ENCODE data around the gene PDE8B. TPM values are rescaled to one million over a fixed set of nuclear protein-coding genes. Genes with fewer than 3 reads are reported as not detected.

Gene PDE8B
- polyA plus RNA-seq, 1 of the 3 experiments (the other 2 are of a cell fraction), result not detected

DNA sequence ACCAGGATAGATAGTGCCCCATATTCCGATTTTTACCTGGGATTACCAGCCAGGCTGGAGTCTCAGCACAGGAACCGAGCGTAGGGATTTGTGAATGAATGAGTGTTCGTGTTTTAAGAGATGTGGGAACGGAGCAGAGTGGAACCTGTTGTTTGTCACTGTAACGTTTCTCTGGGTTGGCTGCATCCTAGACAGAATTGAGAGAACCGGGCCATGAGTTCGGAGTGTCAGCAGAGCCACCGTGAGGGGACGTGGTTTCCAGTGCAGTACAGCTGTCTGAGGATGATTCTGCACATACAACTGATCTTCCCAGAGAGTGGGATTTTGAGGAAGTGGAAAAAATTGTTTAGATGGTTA lies 1.2 kb downstream of the PDE8B start:
- Histone ChIP-seq H3K27me3 (ENCODE audit: insufficient read depth) (peaks cover 37% of the 10 kb centered on the region), H3F3A (replicated peaks; ENCODE audit: insufficient read depth) (no peaks in the 10 kb centered on the region), H4K20me1 (ENCODE audit: insufficient read depth) (no peaks in the 10 kb centered on the region), H3K9ac (no peak overlapping the region), H3K4me3 (ENCODE audit: low read depth in 2 of 2, low read length in 1 of 2) (peak overlapping the region in 1 of 2 experiments; percentile 45; a peak in 1 of 4 replicates), H3K36me3 (replicated peaks in 1 of 2; ENCODE audit: control insufficient read depth in 1 of 2, insufficient read depth in 2 of 2, low read length in 1 of 2) (no peaks in the 10 kb centered on the region), H3K4me2 (no peak overlapping the region), H3K9me3 (no peaks in the 10 kb centered on the region), H3K27ac (ENCODE audit: low read depth in 2 of 2, low read length in 1 of 2) (no peak overlapping the region), H3K4me1 (ENCODE audit: control insufficient read depth in 1 of 2, insufficient read depth in 2 of 2, low read depth in 1 of 2, low read length in 1 of 2) (peaks cover 0 to 3% of the 10 kb centered on the region in 2 experiments; a peak in 1 of 4 replicates), H3K9me2 (no peaks in the 10 kb centered on the region), H3K79me2 (ENCODE audit: insufficient read depth) (no peaks in the 10 kb centered on the region), H2AFZ (ENCODE audit: low read depth) (no peak overlapping the region)
- POLR2A ChIA-PET, result no interaction called here
- CTCF ChIA-PET, result interaction anchor here (1.7 kb wide), 1 partner anchor 225 kb away, joined by 5 read pairs; no protein-coding TSS in a partner anchor
- no peak for DNase-seq
- WGBS (ENCODE audit: low lambda C conversion rate), result 88% methylated on average over 10 of the region's 10 CpGs
- TF ChIP-seq, protein P1, sequence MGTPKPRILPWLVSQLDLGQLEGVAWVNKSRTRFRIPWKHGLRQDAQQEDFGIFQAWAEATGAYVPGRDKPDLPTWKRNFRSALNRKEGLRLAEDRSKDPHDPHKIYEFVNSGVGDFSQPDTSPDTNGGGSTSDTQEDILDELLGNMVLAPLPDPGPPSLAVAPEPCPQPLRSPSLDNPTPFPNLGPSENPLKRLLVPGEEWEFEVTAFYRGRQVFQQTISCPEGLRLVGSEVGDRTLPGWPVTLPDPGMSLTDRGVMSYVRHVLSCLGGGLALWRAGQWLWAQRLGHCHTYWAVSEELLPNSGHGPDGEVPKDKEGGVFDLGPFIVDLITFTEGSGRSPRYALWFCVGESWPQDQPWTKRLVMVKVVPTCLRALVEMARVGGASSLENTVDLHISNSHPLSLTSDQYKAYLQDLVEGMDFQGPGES (IDR thresholded peaks at IDR 0.05; ENCODE audit: low read depth, low read length), result no peak
- no peak for TF ChIP-seq RXRA (IDR thresholded peaks at IDR 0.05; ENCODE audit: borderline replicate concordance, low read depth)
- TF ChIP-seq JUND (IDR thresholded peaks at IDR 0.05), result no peak
- TF ChIP-seq, protein P2, sequence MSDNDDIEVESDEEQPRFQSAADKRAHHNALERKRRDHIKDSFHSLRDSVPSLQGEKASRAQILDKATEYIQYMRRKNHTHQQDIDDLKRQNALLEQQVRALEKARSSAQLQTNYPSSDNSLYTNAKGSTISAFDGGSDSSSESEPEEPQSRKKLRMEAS (IDR thresholded peaks at IDR 0.05; ENCODE audit: low read depth), result no peak

DNA sequence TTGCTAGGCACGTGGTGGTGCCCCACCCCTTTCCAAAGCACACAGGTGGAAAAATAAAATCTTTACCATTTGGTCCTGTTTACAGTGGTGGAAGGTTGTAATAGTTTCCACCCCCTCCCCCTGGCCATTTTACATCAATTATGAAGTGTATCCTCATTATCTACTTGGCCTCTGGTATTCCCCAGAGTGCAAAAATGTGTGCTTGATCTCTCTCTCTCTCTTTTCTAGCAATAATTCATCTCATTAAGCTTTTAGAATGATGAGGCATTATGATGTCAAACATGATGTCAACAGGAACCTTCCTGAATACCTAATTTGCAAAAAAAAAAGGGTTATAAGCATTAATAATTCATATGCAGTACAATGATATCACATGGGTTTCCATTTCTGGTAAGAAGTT lies 3.1 kb downstream of the PDE8B start:
- Histone ChIP-seq H3K27ac (ENCODE audit: low read depth in 2 of 2, low read length in 1 of 2) (no peak overlapping the region), H3K27me3 (ENCODE audit: insufficient read depth) (peaks cover 31% of the 10 kb centered on the region; the same call in 1 of the 2 replicates), H3K4me2 (no peak overlapping the region), H3K4me1 (ENCODE audit: control insufficient read depth in 1 of 2, insufficient read depth in 2 of 2, low read depth in 1 of 2, low read length in 1 of 2) (peaks cover 0 to 3% of the 10 kb centered on the region in 2 experiments; a peak in 1 of 4 replicates), H3K36me3 (replicated peaks in 1 of 2; ENCODE audit: control insufficient read depth in 1 of 2, insufficient read depth in 2 of 2, low read length in 1 of 2) (no peaks in the 10 kb centered on the region), H4K20me1 (ENCODE audit: insufficient read depth) (no peaks in the 10 kb centered on the region), H3K79me2 (ENCODE audit: insufficient read depth) (no peaks in the 10 kb centered on the region), H3F3A (replicated peaks; ENCODE audit: insufficient read depth) (no peaks in the 10 kb centered on the region), H2AFZ (ENCODE audit: low read depth) (no peak overlapping the region), H3K4me3 (ENCODE audit: low read depth in 2 of 2, low read length in 1 of 2) (no peak overlapping the region), H3K9me3 (no peaks in the 10 kb centered on the region), H3K9me2 (no peaks in the 10 kb centered on the region), H3K9ac (no peak overlapping the region)
- WGBS (ENCODE audit: low lambda C conversion rate), result 22% methylated on average over 1 of the region's 1 CpG
- ChIA-PET CTCF (interaction anchor here (0.9 to 1.2 kb wide), 2 partner anchors 10 to 31 kb away, joined by 3 read pairs; no protein-coding TSS in a partner anchor), POLR2A (no interaction called here)
- no peak for DNase-seq
- TF ChIP-seq RAD21 (IDR thresholded peaks at IDR 0.05; ENCODE audit: low read length), result no peak
- TF ChIP-seq, protein P3, sequence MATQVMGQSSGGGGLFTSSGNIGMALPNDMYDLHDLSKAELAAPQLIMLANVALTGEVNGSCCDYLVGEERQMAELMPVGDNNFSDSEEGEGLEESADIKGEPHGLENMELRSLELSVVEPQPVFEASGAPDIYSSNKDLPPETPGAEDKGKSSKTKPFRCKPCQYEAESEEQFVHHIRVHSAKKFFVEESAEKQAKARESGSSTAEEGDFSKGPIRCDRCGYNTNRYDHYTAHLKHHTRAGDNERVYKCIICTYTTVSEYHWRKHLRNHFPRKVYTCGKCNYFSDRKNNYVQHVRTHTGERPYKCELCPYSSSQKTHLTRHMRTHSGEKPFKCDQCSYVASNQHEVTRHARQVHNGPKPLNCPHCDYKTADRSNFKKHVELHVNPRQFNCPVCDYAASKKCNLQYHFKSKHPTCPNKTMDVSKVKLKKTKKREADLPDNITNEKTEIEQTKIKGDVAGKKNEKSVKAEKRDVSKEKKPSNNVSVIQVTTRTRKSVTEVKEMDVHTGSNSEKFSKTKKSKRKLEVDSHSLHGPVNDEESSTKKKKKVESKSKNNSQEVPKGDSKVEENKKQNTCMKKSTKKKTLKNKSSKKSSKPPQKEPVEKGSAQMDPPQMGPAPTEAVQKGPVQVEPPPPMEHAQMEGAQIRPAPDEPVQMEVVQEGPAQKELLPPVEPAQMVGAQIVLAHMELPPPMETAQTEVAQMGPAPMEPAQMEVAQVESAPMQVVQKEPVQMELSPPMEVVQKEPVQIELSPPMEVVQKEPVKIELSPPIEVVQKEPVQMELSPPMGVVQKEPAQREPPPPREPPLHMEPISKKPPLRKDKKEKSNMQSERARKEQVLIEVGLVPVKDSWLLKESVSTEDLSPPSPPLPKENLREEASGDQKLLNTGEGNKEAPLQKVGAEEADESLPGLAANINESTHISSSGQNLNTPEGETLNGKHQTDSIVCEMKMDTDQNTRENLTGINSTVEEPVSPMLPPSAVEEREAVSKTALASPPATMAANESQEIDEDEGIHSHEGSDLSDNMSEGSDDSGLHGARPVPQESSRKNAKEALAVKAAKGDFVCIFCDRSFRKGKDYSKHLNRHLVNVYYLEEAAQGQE (IDR thresholded peaks at IDR 0.05; ENCODE audit: low read depth, low read length), result no peak
- no peak for TF ChIP-seq RXRA (IDR thresholded peaks at IDR 0.05; ENCODE audit: borderline replicate concordance, low read depth)
- TF ChIP-seq, protein P1 (IDR thresholded peaks at IDR 0.05; ENCODE audit: low read depth, low read length), result no peak
- TF ChIP-seq, protein P4, sequence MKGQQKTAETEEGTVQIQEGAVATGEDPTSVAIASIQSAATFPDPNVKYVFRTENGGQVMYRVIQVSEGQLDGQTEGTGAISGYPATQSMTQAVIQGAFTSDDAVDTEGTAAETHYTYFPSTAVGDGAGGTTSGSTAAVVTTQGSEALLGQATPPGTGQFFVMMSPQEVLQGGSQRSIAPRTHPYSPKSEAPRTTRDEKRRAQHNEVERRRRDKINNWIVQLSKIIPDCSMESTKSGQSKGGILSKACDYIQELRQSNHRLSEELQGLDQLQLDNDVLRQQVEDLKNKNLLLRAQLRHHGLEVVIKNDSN (IDR thresholded peaks at IDR 0.05; ENCODE audit: borderline replicate concordance, low read depth), result no peak
- no peak for TF ChIP-seq CHD2 (IDR thresholded peaks at IDR 0.05; ENCODE audit: low read length, partially characterized antibody)
- TF ChIP-seq SIN3A (IDR thresholded peaks at IDR 0.05; ENCODE audit: borderline replicate concordance, low read depth, low read length), result no peak
- no peak for TF ChIP-seq FOXM1 (IDR thresholded peaks at IDR 0.05; ENCODE audit: low read depth)
- no peak for TF ChIP-seq RCOR1 (IDR thresholded peaks at IDR 0.05; ENCODE audit: low read length)
- no peak for TF ChIP-seq FOXJ3 (CRISPR knock-in tag; IDR thresholded peaks at IDR 0.05)
- TF ChIP-seq, protein P5, sequence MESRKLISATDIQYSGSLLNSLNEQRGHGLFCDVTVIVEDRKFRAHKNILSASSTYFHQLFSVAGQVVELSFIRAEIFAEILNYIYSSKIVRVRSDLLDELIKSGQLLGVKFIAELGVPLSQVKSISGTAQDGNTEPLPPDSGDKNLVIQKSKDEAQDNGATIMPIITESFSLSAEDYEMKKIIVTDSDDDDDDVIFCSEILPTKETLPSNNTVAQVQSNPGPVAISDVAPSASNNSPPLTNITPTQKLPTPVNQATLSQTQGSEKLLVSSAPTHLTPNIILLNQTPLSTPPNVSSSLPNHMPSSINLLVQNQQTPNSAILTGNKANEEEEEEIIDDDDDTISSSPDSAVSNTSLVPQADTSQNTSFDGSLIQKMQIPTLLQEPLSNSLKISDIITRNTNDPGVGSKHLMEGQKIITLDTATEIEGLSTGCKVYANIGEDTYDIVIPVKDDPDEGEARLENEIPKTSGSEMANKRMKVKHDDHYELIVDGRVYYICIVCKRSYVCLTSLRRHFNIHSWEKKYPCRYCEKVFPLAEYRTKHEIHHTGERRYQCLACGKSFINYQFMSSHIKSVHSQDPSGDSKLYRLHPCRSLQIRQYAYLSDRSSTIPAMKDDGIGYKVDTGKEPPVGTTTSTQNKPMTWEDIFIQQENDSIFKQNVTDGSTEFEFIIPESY (IDR thresholded peaks at IDR 0.05; ENCODE audit: borderline replicate concordance, low read depth), result no peak
- TF ChIP-seq, protein P6, sequence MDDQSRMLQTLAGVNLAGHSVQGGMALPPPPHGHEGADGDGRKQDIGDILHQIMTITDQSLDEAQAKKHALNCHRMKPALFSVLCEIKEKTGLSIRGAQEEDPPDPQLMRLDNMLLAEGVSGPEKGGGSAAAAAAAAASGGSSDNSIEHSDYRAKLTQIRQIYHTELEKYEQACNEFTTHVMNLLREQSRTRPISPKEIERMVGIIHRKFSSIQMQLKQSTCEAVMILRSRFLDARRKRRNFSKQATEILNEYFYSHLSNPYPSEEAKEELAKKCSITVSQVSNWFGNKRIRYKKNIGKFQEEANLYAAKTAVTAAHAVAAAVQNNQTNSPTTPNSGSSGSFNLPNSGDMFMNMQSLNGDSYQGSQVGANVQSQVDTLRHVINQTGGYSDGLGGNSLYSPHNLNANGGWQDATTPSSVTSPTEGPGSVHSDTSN (IDR thresholded peaks at IDR 0.05), result no peak
- TF ChIP-seq NFIC (IDR thresholded peaks at IDR 0.05; ENCODE audit: borderline replicate concordance), result no peak
- no peak for TF ChIP-seq MXI1 (IDR thresholded peaks at IDR 0.05; ENCODE audit: low read depth, low read length)
- TF ChIP-seq TCF12 (IDR thresholded peaks at IDR 0.05), result no peak

All from SK-N-SH (cell line).